ENCODE measurements around the gene INVS. TPM values are rescaled to one million over a fixed set of nuclear protein-coding genes. Genes with fewer than 3 reads are reported as not detected.

Gene INVS
- total RNA-seq, 4 donors from 2014 or later, result 21.0 to 47.8 (median 31.6) TPM

DNA sequence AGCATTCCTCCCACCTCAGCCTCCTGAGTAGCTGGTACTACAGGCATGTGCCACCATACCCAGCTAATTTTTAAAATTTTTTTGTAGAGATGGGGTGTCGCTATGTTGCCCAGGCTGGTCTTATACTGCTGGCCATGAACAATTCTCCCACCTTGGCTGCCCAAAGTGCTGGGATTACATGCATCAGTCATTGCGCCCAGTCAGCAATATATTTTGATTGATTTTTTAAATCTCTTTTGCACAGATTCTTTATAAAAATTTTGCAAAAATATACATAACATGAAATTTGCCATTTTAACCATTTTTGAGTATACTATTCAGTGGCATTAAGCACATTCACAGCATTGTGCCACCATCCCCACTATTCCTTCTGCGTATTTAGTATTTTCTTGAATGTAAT lies 94.0 kb downstream of the INVS start:
- no peaks in the 10 kb centered on the region for H3K27me3 ChIP-seq
- no peak overlapping the region for H3K4me3 ChIP-seq
- H3K4me1 ChIP-seq, result no peaks in the 10 kb centered on the region
- in situ Hi-C loops (cut with MboI; ENCODE audit: low pct_ligation_motif_present in 1 of 4, low pct_unique_long_range_greater_than_20kb in 1 of 4, low sequenced_read_pairs in 3 of 4) (no loop called here), intact Hi-C loops (cut with DNase I; ENCODE audit: low total_unique reads) (no loop called here)
- WGBS, 2 donors (ENCODE audit: low coverage in 1 of 2), result 99 to 100% methylated on average over 2 to 3 of the region's 3 CpGs
- DNase-seq, result no peak
- H3K9me3 ChIP-seq, result peaks cover 21 to 38% of the 10 kb centered on the region in 2 donors
- TF ChIP-seq POLR2AphosphoS5 (IDR thresholded peaks at IDR 0.05) (no peak), CTCF (IDR thresholded peaks at IDR 0.05) (no peak), EP300 (IDR thresholded peaks at IDR 0.05; ENCODE audit: low read depth) (no peak), POLR2A (IDR thresholded peaks at IDR 0.05) (no peak)
- peaks cover 0 to 6% (median 2%) of the 10 kb centered on the region in 4 donors for H3K36me3 ChIP-seq
- H3K27ac ChIP-seq, result no peak overlapping the region

- no peaks in the 10 kb centered on the region for H3K4me1 ChIP-seq
- WGBS, 2 donors (ENCODE audit: low coverage in 1 of 2), result 91 to 95% methylated on average over 2 to 3 of the region's 3 CpGs
- DNase-seq, result no peak
- no peak for TF ChIP-seq POLR2A (IDR thresholded peaks at IDR 0.05)
- TF ChIP-seq POLR2AphosphoS5 (IDR thresholded peaks at IDR 0.05), result no peak
- TF ChIP-seq CTCF (IDR thresholded peaks at IDR 0.05), result no peak
- no peak for TF ChIP-seq EP300 (IDR thresholded peaks at IDR 0.05; ENCODE audit: low read depth)
- H3K4me3 ChIP-seq, result no peak overlapping the region
- H3K36me3 ChIP-seq, result peaks cover 0 to 6% (median 0%) of the 10 kb centered on the region in 4 donors
- intact Hi-C loops (cut with DNase I; ENCODE audit: low total_unique reads) (no loop called here), in situ Hi-C loops (cut with MboI; ENCODE audit: low pct_ligation_motif_present in 1 of 4, low pct_unique_long_range_greater_than_20kb in 1 of 4, low sequenced_read_pairs in 3 of 4) (no loop called here)
- no peak overlapping the region for H3K27ac ChIP-seq
- H3K9me3 ChIP-seq, result peaks cover 4 to 14% of the 10 kb centered on the region in 2 donors
- H3K27me3 ChIP-seq, result no peaks in the 10 kb centered on the region
Observed at GRCh38 chr9:100196215-100196614, 97.2 kb downstream of the INVS start.

DNA sequence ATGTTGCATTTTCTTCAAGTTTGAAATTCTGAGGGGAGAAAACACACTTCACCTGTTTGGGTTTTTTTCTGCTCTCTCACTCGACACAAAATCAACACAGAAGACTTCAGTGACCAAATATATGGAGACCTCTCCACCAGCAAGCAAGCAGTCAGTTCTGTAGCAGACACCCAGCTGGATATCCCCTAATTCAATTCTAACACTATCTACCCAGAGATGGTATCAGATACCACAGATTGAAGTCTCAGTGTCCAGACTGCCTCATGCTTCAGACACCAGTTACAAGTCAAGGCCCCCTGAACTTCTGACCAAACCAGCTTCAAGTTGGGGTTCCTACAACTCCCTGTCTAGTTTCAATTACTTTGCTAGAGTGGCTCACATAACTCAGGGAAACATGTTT lies 97.8 kb downstream of the INVS start:
- WGBS, 2 donors (ENCODE audit: low coverage in 1 of 2), result 78 to 86% methylated on average over 1 of the region's 1 CpG
- TF ChIP-seq EP300 (IDR thresholded peaks at IDR 0.05; ENCODE audit: low read depth) (no peak), CTCF (IDR thresholded peaks at IDR 0.05) (no peak), POLR2AphosphoS5 (IDR thresholded peaks at IDR 0.05) (no peak), POLR2A (IDR thresholded peaks at IDR 0.05) (no peak)
- H3K4me1 ChIP-seq, result no peaks in the 10 kb centered on the region
- H3K4me3 ChIP-seq, result no peak overlapping the region
- no peaks in the 10 kb centered on the region for H3K27me3 ChIP-seq
- H3K36me3 ChIP-seq, result peaks cover 0 to 1% (median 0%) of the 10 kb centered on the region in 4 donors
- in situ Hi-C loops (cut with MboI; ENCODE audit: low pct_ligation_motif_present in 1 of 4, low pct_unique_long_range_greater_than_20kb in 1 of 4, low sequenced_read_pairs in 3 of 4) (no loop called here), intact Hi-C loops (cut with DNase I; ENCODE audit: low total_unique reads) (no loop called here)
- H3K9me3 ChIP-seq, result peaks cover 0 to 8% of the 10 kb centered on the region in 2 donors
- H3K27ac ChIP-seq, result no peak overlapping the region
- no peak for DNase-seq

DNA sequence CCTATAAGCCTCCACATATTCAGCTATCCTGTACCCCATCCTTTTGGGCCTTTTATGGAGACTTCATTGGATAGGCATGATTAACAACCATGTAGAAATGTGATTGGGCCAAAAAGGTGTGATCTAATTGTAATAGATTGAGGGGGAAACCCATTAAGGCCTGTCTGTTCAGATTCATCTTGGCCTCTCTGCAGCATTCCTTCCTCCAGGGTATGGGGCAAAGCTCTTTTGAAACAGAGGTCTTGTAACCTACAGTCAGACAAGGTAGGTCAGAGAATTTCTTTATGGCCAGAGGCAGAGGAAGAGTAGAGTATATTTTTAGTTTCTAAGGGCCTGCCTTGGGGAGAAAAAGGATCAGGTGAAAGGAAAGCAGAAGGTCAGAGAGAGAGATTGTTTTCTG lies 98.5 kb downstream of the INVS start:
- Histone ChIP-seq H3K27me3 (no peaks in the 10 kb centered on the region), H3K4me3 (no peak overlapping the region), H3K36me3 (no peaks in the 10 kb centered on the region), H3K27ac (no peak overlapping the region), H3K4me1 (no peaks in the 10 kb centered on the region), H3K9me3 (peaks cover 0 to under 1% of the 10 kb centered on the region in 2 donors)
- intact Hi-C loops (cut with DNase I; ENCODE audit: low total_unique reads), result no loop called here
- TF ChIP-seq EP300 (IDR thresholded peaks at IDR 0.05; ENCODE audit: low read depth) (no peak), POLR2A (IDR thresholded peaks at IDR 0.05) (no peak), POLR2AphosphoS5 (IDR thresholded peaks at IDR 0.05) (no peak), CTCF (IDR thresholded peaks at IDR 0.05) (no peak)
- in situ Hi-C loops (cut with MboI; ENCODE audit: low pct_ligation_motif_present in 1 of 4, low pct_unique_long_range_greater_than_20kb in 1 of 4, low sequenced_read_pairs in 3 of 4), result no loop called here
- no peak for DNase-seq
